ENCODE results near the gene TEX19.
"Not testable (repeated sequence)": the region's sequence is repeated elsewhere in the genome, so short reads cannot be mapped to it uniquely, and the experiment has no call there.

The TEX19 gene

GRCh38 chr17:82377294-82377693 lies 18.2 kb downstream of the TEX19 start:
- not testable (repeated sequence) for DNase-seq (ENCODE audit: low read depth)

DNA sequence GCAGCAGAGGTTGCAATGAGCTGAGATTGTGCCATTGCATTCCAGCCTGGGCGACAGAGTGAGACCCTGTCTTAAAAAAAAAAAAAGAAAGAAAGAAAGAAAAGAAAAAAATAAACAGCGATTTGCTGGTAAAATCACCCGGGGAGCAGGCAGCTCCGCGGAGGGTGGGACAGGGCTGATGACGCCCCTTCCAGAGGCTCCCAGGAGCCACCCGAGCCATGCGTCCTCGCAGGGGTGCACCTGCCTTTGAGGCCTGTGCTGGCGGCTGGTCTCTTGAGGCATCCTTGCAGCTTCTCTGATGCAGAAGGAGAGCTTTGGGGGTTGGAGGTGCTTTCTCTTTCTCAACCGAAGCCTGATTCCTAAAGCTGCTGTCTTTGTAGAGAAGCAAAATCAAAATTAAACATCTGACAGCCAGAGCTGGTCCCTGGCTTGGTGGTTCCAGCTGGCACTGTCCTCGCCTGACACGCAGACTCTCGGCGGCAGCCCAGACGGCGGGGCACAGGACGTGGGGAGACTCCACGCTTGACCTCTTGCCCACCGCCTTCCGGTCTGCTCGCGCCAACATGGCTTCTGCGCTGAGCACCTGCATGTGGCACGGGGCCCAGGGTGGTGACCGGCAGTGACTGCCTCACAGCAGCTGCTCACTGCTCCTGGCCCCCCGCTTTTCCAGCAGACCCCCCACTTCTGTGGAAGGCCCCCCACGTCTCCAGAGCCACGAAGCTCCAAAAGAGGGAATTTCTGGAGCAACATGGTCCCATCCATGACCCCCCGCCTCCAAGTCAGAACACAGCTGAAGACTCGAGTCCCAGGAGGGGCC lies 19.1 kb downstream of the TEX19 start:
- DNase-seq (ENCODE audit: low read depth), result no peak

DNA sequence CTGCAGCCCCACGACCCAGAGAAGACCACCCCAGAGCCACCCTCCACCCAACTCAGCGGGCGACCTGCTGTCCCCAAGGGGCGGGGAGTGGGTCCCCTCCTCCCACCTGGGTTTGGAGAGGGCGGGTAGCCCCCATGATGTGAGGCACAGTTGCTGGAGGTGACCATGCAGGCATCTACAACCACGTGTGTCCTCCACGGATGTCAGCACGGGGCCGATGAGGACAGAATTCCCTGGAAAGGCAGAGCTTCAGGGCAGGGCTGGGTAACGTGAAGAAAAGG lies 19.6 kb downstream of the TEX19 start:
- DNase-seq (ENCODE audit: low read depth), result no peak

GRCh38 chr17:82380860-82381702 lies 22.0 kb downstream of the TEX19 start:
- DNase-seq (ENCODE audit: low read depth), result no peak

DNA sequence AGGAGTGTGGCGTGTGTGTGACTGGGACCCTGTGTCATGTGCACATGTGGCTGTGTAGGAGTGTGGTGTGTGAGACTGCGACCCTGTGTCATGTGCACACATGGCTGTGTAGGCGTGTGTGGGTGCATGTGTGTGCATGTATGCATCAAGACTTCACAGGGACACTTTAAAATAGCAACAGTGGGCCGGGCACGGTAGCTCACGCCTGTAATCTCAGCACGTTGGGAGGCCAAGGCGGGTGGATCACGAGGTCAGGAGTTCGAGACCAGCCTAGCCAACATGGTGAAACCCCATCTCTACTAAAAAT lies 22.6 kb downstream of the TEX19 start:
- DNase-seq (ENCODE audit: low read depth), result not testable (repeated sequence)

GRCh38 chr17:82382220-82382932 lies 23.3 kb downstream of the TEX19 start:
- not testable (repeated sequence) for DNase-seq (ENCODE audit: low read depth)

DNA sequence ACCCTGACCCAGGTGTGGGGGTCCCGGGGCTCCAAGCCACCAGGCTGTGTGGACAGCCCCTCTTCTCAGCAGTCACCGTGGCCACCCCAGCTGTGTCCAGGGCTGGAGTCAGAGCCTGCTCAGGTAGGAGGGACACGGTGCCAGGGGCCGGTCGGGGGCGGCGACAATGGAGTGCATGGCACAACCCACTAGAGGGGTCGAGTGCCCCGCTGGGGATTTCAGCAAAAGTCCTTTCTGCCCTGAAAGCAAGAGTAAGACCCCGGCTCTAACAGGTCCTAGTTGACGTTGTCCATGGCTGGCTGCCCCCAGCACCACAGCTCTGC lies 23.8 kb downstream of the TEX19 start:
- no peak for DNase-seq (ENCODE audit: low read depth)

DNA sequence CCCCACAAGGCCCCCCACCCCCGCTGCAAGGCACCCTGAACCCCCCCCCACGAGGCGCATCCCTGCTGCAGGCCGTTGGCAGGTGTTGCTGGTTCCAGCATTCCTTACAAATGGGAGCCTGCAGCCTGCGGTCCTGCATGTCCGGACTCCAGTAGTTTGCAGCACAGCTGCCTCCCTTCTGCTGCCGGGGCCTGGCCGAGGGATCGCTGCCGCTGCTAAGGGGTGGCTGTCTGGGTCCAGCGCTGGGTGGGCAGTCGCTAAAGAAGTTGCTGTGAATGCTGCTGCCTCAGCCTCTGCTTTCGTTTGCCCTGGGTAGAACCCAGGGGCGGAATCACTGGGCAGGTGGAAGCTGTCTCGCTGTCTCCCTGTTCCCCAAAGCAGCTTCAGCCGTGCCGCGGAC lies 24.4 kb downstream of the TEX19 start:
- DNase-seq (ENCODE audit: low read depth), result no peak

GRCh38 chr17:82384051-82384729 lies 25.1 kb downstream of the TEX19 start:
- DNase-seq (ENCODE audit: low read depth), result no peak

DNA sequence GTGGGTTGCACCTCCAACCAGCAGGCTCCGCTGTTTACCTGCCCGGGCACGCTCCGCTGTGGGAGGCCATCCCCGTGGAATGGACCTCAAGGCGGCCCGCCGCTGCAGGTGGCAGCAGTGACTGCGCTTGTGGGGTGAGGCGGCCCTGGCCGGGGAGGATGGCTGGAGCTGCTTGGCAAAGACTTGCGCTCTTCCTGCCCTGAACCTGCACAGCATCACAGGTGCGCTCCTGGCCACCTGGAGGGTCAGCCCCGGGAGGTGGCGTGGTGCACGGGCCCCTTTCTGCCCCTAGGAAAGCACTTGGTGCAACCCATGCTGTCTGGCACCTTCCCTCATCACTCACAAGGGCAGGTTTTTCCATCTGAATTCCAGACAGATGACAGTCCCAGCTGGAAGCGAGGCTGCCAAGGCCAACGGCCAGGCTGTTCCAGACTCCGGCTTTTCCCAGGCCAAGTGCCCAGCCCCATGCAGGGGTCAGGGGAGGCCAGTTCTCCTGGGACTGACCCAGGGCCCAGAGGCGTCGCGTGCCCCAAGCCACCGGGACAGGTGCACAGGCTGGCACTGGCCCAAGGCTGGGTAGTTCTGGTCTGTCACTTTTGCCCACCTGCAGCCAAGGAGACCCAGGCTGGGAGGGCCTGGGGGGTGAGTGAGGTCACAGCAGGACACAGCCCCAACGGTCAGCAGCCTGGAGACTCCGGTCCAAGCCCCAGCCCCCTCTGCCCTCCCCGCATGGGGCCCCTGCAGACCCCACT lies 25.9 kb downstream of the TEX19 start:
- no peak for DNase-seq (ENCODE audit: low read depth)

GRCh38 chr17:82385559-82386254 lies 26.7 kb downstream of the TEX19 start:
- no peak for DNase-seq (ENCODE audit: low read depth)

GRCh38 chr17:82386255-82386831 lies 27.3 kb downstream of the TEX19 start:
- DNase-seq (ENCODE audit: low read depth), result no peak

GRCh38 chr17:82386881-82387704 lies 28.0 kb downstream of the TEX19 start:
- DNase-seq (ENCODE audit: low read depth), result no peak

- no peak for DNase-seq (ENCODE audit: low read depth)
Observed at GRCh38 chr17:82387705-82388106, 28.7 kb downstream of the TEX19 start.

DNA sequence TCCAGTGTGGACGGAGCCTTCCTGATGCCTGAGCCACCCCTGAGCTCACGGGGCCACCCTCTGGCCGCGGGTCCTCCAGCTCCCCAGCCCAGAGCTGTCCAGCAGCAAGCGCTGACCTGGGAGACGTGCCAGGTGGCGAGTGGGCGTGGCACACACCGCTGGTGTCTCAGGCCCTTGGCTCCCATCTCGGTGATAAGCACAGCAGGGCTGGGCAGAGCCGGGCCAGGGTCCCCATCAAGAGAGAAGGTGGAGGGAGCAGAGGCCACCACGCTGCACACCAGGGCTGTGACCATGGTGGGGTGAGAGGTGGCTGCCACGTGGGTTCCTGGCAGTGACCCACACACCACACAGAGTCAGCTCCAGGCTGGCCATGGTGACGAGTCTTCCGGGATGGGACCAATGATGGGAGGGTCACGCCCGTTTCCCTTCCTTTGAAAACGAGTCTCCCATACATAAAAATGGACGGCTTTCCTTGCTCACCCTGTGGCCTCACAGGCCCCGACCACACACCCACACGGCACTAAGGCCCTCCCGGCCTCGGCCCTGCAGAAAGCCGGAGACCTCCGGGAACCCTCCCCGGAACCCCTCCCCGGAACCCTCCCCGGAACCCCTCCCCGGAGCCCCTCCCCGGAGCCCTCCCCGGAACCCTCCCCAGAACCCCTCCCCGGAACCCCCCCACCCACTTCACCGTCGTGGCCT lies 29.3 kb downstream of the TEX19 start:
- DNase-seq (ENCODE audit: low read depth), result no peak

GRCh38 chr17:82388922-82389283 lies 29.9 kb downstream of the TEX19 start:
- no peak for DNase-seq (ENCODE audit: low read depth)

DNA sequence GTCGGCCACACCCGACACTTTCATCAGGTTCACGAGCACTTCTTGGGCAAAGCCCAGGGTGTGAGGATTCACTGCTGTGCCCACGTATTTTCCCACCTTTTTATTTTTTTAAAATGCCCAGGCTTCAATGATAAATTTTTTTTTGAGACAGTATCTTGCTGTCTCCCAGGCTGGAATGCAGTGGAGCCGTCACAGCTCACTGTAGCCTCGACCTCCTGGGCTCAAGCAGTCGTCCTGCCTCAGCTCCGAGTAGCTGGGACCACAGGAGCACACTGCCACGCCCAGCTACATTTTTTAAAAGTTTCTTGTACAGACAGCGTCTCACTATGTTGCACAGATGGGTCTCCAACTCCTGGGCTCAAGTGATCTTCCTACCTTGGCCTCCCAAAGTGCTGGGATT lies 30.3 kb downstream of the TEX19 start:
- DNase-seq (ENCODE audit: low read depth), result no peak

DNA sequence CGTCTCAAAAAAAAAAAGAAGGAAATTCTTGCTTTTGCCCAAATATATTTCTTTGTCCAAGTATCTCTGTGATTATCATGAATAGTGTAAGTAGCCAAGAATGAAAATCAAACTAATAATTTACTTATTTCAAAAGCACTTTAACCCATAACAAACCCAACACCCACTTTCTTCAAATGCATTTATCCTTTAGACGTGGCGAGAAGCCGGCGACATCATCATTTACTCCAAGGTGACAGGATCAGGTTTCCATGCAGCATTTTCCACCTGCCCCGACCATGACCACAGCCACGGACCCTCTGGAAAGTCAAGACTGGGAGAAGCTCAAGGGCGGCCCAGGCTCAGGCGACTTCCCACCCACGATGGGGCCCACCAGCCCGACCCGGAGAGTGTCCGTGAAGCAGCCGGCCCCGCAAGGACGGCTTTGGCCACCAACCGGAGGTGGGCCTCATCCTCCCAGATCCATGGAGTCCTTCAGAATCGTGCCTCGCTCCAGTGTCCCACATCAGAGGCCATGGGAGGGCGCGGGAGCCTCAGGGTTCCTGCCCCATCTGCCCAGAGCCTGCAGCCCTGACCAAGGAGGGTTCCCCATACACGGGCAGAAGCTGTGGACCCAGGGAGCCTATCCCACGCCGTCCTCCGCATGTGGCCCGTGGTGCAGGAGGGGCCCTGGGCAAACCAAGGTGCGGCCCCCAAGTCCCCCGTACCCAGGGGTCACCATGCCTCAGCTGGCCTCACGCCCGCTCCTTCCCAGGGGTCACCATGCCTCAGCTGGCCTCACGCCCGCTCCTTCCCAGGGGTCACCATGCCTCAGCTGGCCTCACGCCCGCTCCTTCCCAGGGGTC lies 31.2 kb downstream of the TEX19 start:
- DNase-seq (ENCODE audit: low read depth), result no peak
